SK-N-SH treated with all-trans-retinoic acid at 6 μM for 48 hours (cell line): ENCODE results near the gene CDC20B.

Experiments
- CREB5 ChIP-seq: fragments of 250-450 bp; sonication (Bioruptor Pico); IDR thresholded peaks from 2 replicates; pipeline ENCODE4 v1.5.1; 2020; ENCODE audit warnings: low read depth, mild to moderate bottlenecking, moderate library complexity
- ZC3H10 ChIP-seq: fragments of 250-450 bp; sonication (Bioruptor Pico); IDR thresholded peaks from 2 replicates; pipeline ENCODE4 v1.5.1; 2021; ENCODE audit warnings: mild to moderate bottlenecking, moderate library complexity
- ZFP30 ChIP-seq: fragments of 450-650 bp; formaldehyde crosslinking; IDR thresholded peaks from 2 replicates; pipeline ENCODE4 v1.5.0; 2022; ENCODE audit warnings: mild to moderate bottlenecking, moderate library complexity

- TF ChIP-seq ZC3H10 (no peak), ZFP30 (CRISPR knock-in tag) (no peak), CREB5 (CRISPR knock-in tag) (no peak)
These were observed 49.4 kb upstream of the CDC20B start for GRCh38 chr5:55222092-55222984.
